NCI-H460 (cell line): ENCODE results near the gene HFM1. TPM values are rescaled to one million over a fixed set of nuclear protein-coding genes. Genes with fewer than 3 reads are reported as not detected.

ENCODE experiments used
- DNase-seq: peaks from one replicate; pipeline ENCODE4 v3.0.0-alpha.2; 2016; ENCODE audit warnings: low read depth; ENCODE audit errors: extremely low read depth
- small RNA-seq, 2 experiments: library from RNA; depleted of rRNA; stranded (forward); fragments of <200 nt; gene quantifications; one replicate each; pipeline ENCODE3, GENCODE V24; 2014
- total RNA-seq: library from RNA; depleted of rRNA; stranded (reverse); fragments of >200 nt; shearing (Covaris generic); gene quantifications from 2 replicates; pipeline ENCODE4 v1.2.3, GENCODE V29; 2014; rRNA removed

HFM1 gene
- total RNA-seq, 1 experiment from 2014 or later: 2.7 TPM

DNA sequence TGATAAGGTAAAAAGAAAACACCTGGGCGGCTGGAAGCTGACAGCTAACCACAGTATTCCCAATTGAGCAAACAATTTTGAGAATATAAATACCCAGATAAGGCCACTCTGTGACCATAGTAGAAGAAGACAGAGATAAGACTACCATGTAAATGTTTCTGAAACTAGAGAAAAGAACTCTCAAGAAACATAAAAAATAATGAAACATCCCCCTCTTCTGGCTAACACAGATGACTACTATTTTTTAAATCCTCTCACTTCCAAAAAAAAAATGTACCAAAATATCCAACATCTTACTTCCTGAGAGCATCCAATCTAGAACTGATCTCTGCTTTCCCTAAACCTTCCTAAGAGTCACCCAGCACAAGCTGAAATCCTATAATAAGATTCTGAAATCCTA, 125.9 kb downstream of the HFM1 start:
- DNase-seq: peak; percentile 30

DNA sequence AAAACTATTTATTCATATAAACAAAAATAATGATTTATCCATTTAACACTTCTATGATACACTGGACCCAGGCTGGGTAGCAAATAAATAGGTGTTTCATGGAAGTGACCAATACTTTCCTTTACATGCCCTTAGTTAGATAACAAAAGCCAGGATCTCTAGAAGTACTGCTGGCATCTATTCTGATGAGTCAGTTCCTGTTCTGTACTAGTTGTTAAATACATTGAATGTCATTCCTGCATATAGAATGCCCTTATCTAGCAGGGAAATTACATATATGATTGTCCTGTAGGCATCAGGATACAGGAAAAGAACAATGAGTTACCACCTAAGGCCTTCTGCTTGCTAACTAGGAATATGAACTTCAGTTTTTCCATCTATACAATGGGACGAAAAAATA, 130.8 kb downstream of the HFM1 start:
- no peak for DNase-seq

DNA sequence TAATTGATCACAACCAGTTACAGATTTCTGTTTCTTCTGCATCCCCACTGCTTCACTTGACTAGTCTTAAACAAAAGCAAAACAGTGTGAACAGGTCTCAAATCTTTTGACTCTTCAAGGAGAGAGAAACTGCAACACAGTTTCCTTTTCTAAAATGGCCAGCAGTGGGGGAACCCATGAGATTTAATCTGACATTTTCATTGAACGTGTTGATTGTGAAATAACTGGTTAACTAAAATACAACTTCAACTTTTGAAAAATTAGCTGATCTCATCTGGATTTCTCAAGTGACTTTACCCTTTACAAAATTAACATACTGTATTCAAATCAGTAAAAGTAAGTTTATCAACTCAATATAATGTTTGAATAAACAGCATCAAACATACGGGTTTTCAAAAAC, 143.0 kb downstream of the HFM1 start:
- no peak for DNase-seq

DNA sequence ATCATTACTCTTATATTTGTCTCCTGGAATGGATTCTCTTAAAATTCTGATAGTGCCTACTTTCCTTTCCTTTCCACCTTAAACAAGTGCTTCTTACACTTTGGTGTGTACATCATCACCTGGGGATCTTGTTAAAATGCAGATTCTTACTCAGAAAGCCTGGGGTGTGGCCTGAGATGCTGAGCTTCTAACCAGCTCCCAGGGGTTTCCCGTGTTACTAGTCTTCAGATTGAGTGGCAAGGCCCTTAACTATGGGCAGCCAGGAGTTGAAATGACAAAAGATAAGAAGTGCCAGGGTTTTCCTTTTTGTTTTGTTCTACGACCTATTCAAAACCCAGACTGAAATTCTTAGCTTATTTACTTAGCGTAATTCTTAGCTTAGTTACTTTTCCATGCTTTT, 159.2 kb downstream of the HFM1 start:
- DNase-seq: no peak

DNA sequence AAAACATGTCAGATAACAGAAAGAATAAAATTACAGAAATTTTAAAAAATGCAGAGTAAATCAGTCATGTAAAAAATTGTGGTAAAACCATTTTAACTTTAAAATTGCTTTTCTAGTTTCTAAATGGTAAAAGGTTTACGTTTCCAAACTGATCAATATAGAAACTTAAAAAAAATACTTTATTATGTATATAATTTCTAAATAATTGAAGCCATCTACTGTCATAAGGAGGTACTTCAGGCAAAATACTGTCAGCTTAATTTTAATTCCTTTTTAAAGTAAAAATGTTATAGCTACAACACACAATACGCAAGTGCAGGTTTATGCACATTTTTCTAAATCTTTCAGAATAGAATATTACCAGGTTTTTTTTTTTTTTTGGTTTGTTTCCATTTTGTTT, 159.9 kb downstream of the HFM1 start:
- no peak for DNase-seq

DNA sequence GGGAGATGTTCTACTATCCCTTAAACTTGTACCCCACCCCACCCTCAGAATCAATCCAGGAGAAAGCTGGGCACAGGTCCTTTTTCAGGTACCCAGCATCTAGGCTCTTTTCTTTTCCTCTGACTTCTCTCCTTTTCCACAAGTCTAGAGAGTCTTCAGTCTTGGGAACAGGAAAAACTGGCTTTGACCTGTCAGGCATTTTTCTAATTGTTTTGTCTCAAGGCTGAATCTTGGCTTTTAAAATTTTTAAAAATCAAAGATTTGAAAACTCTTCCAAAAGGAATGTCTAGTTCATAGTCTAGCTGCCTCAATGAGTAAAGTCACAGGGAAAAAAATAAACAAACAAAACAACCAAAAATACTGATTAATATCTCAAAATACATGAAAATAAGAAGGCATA, 161.5 kb downstream of the HFM1 start:
- no peak for DNase-seq

DNA sequence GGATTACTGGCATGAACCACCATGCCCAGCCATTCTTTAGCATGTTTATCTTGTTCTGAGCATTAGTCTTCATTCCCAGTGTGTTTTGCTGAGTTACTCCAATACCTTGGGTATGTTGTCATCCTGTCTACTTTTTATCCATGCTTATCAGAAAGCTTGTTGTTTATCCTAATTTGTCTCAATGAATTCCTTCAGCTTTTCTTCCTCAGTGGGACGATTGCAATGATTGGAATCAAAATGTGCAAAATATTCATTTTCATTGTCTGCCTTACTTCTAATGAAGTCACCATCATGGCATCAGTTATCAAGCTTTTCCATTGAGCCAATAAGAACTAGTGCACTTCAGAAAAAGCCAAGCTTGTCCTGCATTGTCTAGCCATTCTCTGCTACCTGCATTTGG, 170.5 kb downstream of the HFM1 start:
- DNase-seq: no peak

DNA sequence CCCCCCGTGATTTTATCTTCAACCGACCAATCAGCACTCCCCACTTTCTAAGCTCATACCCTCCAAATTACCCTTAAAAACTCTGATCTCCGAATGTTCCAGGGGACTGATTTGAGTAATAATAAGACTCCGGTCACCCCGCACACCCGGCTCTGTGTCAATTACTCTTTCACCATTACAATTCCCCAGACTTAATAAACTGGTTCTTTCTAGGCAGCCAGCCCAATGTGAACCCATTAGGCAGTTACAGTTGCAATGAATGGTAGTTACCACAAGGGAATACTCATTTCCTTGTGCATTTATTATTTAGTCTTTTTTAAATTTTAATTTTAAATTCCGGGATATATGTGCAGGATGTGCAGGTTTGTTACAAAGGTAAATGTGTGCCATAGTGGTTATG, 177.9 kb downstream of the HFM1 start:
- DNase-seq: no peak

DNA sequence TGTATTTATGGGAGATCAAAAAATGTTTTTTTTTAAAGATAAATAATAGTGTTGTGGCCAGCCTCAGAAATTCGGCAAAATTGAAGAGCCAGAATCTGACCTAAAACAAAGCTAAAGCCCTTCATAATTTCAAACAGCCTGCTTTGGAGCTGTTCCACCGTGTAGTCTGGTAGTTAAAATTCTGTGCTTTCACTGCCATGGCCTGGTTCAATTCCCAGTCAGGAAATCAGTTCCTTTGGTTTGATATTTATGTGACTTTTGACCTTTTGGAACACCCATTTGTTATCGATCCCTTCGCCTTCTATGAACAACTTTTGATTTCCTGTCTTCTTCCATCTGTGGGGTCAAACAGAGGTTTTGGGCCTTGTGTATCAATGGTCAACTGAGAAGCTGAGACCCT, 179.8 kb downstream of the HFM1 start:
- no peak for DNase-seq

DNA sequence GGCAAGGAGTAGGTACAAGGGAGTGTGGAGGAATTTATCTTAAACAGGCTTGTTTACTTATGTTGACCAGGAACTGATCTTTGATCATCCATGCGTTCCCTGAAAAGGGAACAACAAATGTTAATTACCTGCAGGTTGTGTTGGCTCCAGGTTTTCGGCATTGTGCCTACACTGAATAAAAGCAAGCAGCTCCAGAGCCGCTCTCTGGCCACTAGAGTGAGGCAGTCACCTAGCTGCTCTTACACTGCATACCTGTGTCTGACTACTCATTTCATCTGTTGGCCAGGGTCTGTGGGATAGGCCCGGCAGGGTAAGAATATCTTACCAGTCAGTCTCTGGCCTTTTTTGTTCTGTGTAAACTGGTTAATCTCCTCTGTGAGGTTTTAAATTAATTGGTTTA, 183.6 kb downstream of the HFM1 start:
- no peak for DNase-seq

DNA sequence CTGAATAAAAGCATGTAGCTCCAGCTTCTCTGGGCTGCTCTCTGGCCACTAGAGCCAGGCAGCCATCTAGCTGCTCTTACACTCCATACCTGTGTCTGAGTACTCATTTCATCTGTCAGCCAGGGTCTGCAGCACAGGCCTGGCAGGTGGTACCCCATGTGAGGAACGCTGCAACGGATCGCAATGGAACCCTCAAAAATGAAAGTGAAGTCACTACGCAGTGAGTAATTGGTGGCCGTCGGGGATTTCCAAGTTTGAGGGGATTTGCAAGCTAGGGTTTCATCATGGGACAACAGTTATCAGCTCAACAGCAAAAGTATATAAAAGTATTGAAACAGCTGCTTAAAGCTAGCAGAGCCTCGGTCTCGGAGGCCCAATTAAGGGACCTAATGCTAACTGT, 186.7 kb downstream of the HFM1 start:
- DNase-seq: no peak

Small RNA genes lying within 50 kb of the gene (small RNA-seq; reads per million reads assigned to genes)
- gene RF00019: 0 reads per million in 2 experiments

Other genes starting within 250 kb of the HFM1 start
- 16.7 and 18.2 TPM in 2 replicates for gene CDC7, start 96.0 kb upstream of the HFM1 start, total RNA-seq